Epidermal melanocyte (primary cell): ENCODE data around the gene ANAPC1.
"Not testable (repeated sequence)": the region's sequence is repeated elsewhere in the genome, so short reads cannot be mapped to it uniquely, and the experiment has no call there.

Experiments used
- DNase-seq: peaks from one replicate; pipeline ENCODE4 v3.0.0; 2011; ENCODE audit warnings: low spot score; ENCODE audit not compliant: insufficient read length

The ANAPC1 gene

GRCh38 chr2:111905990-111906735, 22.2 kb upstream of the ANAPC1 start:
- peak; percentile 59 for DNase-seq

- DNase-seq: not testable (repeated sequence)
These were observed 21.5 kb upstream of the ANAPC1 start for GRCh38 chr2:111905475-111905869.

GRCh38 chr2:111904726-111905474, 20.9 kb upstream of the ANAPC1 start:
- DNase-seq: no peak

GRCh38 chr2:111903930-111904439, 20.0 kb upstream of the ANAPC1 start:
- no peak for DNase-seq

GRCh38 chr2:111903516-111903915, 19.5 kb upstream of the ANAPC1 start:
- no peak for DNase-seq

- DNase-seq: no peak
These were observed 16.9 kb upstream of the ANAPC1 start for GRCh38 chr2:111900859-111901258.

- DNase-seq: no peak
These were observed 14.9 kb upstream of the ANAPC1 start for GRCh38 chr2:111898703-111899514.

- peak; percentile 49 for DNase-seq
These were observed 14.1 kb upstream of the ANAPC1 start, which contains the start of gene MERTK for GRCh38 chr2:111897924-111898702. Gene MERTK, plus strand, starts transcription at chr2:111898607. Its CDS starts 129 bp downstream, at chr2:111898736.

GRCh38 chr2:111897630-111897923, 13.6 kb upstream of the ANAPC1 start:
- no peak for DNase-seq

GRCh38 chr2:111896576-111896975, 12.6 kb upstream of the ANAPC1 start:
- DNase-seq: no peak

GRCh38 chr2:111896024-111896423, 12.0 kb upstream of the ANAPC1 start:
- no peak for DNase-seq

GRCh38 chr2:111884592-111884964, 585 bp upstream of the ANAPC1 start:
- no peak for DNase-seq

- not testable (repeated sequence) for DNase-seq
These were observed 11.2 kb downstream of the ANAPC1 start for GRCh38 chr2:111872806-111873205.

- DNase-seq: not testable (repeated sequence)
These were observed 18.9 kb downstream of the ANAPC1 start for GRCh38 chr2:111865124-111865523.

- DNase-seq: not testable (repeated sequence)
These were observed 24.0 kb downstream of the ANAPC1 start for GRCh38 chr2:111860005-111860404.

- not testable (repeated sequence) for DNase-seq
These were observed 31.4 kb downstream of the ANAPC1 start for GRCh38 chr2:111852544-111852943.

GRCh38 chr2:111850646-111851045, 33.3 kb downstream of the ANAPC1 start:
- DNase-seq: not testable (repeated sequence)

- not testable (repeated sequence) for DNase-seq
These were observed 44.2 kb downstream of the ANAPC1 start for GRCh38 chr2:111839625-111840282.

GRCh38 chr2:111838992-111839391, 45.0 kb downstream of the ANAPC1 start:
- DNase-seq: not testable (repeated sequence)

GRCh38 chr2:111834221-111834620, 49.8 kb downstream of the ANAPC1 start:
- DNase-seq: not testable (repeated sequence)
